HG02973 (cell line): Measurements from ENCODE around the gene CMIP.

Experiments
- ATAC-seq: cut with Tn5 transposase; IDR thresholded peaks from one replicate; pipeline ENCODE4 v1.9.1; 2021; ENCODE audit warnings: moderate library complexity; ENCODE audit not compliant: unreplicated experiment

Gene CMIP

DNA sequence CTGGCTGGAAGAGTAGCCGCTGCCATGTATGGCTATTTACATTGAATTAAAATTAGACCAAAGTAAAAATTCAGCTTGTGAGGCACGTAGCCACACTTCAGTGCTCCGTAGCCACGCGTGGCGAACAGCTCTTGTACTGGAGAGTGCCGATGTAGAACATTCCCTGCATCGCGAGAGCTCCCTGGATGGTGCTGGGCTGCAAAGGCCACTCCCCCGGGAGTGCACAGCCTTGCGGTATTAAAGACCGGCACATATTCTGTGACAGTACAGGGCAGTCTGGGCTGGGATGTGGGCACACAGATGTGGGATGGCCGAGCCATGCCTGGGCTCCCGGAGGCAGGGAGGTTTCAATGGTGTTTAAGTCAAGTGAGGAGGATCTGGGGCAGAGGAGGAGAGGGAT lies 102.2 kb downstream of the CMIP start:
- ATAC-seq, result no peak

DNA sequence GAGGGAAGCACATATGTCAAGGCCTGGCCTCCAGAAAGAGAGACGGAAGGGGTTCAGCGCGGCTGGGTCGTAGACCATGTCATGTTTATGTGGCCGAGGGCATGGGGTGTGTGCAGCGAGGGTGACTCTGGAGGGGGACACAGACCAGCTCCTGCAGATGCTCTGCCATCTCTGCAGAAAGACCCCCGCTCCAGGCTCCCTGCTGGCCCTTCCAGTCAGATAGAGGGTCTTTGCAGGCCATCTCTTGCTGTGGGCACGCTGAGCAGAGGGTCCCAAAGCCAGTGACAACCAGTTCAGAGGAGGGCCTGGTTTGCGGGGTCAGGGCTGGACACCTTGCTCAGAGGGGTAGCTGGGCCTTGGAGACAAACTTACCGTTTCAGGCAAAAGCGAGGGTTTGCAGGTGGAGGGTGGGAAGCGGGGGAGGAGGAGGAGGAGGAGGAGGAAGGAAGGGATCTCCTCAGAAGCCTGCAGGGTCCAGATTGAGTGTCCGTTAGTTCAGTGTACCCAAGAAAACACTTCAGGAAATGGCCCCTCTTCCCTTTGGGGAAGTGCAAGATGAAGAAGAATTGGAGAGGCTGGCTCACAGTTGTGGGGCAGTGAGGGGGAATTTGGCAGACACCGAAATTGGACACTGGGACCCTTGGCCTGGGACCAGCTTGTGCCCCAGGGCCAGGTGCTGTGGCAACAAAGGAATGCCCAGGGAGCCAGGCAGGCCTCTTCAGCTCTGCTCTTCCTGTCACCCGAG lies 102.8 kb downstream of the CMIP start:
- no peak for ATAC-seq

DNA sequence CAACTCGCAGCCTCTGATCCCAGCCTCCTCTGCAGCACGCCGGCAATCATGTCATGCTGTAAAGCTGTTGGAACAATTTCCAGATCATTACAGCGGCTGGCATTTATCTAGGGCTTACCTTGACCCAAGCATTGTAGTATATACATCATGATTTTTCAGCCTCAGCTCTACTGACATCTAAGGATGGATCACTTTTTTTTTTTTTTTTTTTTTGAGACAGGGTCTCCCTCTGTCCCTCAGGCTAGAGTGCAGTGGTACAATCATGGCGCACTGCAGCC lies 103.3 kb downstream of the CMIP start:
- no peak for ATAC-seq

DNA sequence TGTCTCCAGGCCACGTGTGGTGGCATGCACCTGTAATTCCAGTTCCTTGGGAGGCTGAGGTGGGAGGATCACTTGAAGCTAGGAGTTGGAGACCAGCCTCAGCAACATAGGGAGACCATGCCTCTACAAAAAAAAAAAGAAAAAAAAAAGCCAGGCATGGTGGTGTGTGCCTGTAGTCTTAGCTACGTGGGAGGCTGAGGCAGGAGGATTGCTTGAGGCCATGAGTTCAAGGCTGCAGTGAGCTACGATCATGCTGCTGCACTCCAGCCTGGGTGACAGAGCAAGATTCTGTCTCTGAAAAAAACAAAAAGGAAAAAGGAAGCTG lies 103.9 kb downstream of the CMIP start:
- no peak for ATAC-seq

DNA sequence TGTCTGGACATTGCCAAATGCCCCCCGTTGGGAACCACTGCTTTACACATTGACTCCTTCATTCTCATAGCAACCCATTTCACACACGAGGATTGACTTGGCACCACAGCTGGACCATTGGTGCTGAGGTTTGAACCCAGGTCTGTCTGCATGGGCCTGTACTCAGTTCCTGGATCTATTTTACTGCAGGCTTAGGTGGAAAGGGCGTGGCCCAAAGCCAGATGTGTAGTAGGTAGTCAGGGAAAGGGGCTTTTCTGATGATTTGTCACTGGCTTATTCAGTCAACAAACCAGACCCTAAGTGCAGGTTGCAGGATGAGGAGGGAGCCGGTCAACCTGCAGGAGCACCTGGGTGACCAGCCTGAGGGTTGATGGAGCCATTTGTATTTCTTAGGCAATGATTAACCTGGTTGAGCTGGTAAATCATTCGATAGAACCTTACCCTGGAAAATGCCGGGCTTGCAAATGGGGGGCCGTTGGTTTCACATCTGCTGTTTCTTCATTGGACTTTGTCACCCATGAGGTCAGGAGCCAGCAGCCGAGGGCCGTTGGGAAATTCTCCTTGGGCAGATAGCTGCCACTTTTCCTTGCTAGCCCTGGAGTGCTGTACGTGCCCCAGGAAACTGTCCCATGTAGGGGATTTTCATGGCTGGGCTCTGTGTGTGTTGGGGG lies 104.4 kb downstream of the CMIP start:
- no peak for ATAC-seq

DNA sequence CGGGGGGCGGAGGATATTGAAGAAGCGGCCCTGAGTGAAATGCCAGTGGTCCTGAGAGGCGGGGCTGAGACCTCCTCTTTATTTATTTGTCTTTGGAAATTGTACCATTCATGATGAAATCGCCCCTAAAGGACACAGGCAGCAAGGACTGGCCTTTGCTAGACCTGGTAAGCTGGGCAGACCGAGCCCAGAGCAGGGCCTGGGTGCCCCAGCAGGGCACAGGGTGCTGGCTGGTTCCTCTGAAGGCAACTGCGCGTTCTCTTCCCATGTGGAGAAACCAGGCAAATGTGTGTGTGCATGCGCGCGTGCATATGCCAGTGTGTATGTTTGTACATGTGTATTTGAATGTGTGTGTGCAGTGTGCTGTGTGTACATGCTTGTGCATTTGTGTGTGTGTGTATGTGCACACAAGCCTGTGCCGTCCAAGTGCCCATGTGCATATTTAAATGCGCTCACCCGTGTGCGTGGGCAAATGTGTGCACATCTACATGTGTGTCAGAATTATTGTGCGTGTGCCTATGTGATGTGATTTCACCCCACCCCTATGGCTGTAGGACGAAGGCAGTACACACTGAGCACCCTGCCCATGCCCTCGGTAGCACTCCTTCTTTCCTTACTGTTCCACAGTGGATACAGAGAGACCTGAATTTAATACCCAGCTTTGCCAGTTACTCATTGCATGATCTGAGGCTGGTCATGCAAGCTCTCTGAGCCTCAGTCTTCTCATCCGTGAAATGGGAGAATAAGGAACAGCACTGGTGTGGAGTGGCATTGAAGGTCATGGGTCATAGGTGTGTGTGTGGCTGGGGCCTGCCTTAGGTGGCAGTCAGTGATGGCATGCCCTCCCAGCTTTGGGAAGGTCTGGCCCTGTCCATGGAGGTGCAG lies 105.2 kb downstream of the CMIP start:
- ATAC-seq, result no peak

DNA sequence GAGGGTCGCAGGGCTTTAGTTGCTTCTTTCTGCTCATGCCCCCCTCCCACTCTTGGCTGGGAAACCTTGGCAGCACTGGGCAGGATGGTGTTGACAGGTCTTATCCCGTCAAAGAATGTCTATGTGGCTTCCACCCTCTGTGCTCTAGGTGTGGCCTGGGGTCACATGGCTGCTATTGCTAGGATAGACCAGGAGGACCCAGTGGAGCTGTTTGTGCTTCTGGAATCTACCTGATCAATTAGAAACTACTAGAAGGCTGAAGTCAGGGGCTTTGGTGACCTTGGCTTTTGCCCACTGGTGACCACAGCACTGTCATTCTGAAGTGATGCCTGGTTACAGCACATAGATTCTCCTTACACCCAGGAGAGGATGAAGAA lies 105.8 kb downstream of the CMIP start:
- ATAC-seq, result no peak

DNA sequence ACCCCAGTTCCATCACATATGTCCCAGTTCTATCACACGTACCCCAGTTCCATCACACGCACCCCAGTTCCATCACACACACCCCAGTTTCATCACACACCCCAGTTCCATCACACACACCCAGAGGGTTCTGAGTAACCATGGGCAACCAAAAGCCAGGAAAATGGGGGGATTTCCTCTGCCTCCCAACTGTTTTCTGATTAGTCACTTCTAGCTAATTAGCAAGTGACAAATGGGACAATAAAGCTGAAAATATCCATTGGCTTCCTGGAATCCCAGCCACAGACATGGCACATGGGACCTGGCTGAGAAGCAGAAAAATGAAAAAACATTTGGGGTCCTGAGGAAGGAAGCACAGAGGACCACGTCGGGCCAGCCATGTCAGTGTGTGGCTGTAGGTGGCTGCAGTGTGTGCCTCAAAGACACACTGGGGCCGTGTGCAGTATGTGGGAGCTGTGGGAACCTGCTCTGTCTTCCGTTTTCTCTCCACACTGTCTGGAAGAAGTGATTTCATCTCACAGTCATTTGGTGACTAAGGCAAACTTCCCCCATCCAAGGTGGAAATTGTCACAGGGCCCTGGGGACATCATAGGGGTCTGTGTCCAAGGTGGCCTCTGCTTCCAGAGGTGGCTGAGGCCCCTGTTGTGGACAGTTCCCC lies 106.7 kb downstream of the CMIP start:
- ATAC-seq, result no peak

DNA sequence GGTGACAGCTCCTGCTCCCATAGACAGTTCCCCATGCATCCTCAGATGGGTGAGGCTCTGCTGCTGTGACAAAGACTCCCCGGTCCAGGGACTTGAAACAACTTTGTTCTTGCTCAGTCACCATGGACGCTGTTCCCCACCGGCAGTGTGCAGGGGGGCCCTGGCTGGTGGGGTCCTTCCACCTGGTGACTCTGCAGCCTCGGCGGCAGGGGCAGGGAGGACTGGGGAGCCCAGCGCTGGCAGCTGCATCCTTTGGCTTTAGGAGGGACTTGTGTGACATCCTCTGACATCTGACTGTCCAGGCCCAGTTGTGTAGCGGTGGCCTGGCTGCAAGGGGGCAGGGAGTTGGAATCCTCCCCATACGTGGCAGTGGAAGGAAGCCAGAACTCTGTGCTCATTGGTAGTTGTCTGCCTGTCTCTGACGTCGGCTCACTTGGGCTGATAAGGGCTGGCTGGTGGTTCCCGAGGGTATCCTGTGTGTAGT lies 107.3 kb downstream of the CMIP start:
- no peak for ATAC-seq

DNA sequence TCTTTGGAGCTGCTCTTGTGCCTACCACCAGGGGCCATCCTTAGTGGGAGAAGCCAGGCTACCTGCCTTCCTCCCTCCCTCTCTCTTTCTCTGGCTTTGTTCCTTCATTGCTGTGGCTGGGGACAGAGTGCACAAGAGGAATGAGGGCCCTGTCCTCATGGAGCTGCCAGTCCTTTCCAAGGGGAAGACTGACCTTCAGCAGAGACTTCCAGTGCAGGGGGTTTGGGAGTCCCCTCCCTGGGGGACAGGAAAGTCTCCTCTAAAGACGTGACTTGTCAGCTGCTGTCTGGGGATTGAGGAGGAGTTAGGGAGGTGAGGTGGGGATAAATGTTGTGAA lies 108.1 kb downstream of the CMIP start:
- no peak for ATAC-seq

DNA sequence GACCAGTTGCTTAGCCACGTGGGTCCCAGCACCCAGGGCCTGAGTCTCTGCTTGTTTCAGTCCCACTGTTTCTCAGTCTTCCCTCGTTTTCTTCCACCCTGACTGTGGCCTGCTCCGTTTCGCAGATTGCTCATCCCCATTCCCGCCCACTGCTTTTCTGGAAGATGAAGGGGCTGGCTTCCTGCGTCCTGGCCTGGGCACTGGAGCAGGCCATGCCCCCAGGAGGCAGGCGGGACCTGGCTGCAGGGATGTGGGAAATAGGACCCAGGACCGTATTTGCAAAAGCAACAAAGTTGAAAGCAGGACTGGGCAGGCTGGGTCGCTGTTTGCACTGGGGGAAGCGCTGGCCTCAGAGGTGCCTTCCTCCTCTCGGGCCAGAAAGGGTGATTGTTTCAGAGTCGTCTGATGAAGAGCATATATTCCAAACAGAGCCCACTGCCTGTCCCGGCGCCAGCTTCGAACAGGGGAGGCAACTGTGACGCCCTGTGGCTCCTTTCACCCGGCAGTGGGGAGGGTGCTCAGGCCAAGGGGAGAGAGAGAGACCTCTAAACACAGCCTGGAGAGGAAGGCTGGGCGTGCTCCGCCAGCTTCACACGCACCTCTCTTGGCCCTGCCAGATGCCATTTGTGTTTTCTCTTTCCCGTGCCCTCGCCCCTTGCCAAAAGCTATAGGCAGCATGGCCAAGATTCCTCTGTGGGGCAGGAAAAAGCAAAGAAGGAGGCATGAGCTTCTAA lies 108.6 kb downstream of the CMIP start:
- no peak for ATAC-seq

DNA sequence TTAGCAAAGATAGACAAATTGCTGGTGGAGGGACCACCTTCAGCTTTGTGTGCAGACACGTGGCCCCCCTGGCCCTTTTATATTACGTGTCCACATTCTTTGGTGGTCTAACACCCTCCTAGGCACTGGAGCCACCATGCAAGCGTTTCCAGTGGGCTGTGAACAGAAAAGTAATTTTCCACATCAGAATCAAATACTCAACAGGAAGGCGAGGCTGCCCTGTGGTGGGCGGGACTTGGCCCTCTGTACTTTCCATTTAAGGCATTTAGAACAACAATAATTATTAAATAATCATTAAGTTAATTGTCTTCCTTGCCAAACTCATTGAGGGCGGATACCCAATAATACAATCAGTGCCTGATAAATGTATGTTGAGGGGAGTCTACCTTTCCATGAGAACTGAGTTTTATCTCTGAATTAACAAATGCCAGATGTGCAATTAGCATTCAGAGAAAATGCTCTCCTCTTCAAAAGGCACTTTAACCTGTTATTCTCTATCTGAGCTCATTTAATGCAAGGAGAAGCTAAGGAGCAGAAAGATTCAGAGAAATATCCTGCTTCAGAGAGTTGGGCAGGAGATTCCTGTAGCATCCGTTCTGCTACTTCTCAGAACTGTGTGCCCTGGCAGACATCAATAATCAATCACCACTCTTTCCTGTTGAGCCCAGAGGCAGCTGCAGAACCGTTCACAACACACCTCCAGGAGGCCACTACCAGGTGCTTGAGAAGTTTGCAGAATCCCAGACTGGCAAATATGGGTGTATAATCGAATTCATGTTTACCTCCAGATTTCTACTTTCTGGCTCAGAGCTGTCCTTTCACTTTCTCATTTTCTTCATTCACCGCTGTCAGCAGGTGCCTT lies 109.4 kb downstream of the CMIP start:
- ATAC-seq, result no peak

DNA sequence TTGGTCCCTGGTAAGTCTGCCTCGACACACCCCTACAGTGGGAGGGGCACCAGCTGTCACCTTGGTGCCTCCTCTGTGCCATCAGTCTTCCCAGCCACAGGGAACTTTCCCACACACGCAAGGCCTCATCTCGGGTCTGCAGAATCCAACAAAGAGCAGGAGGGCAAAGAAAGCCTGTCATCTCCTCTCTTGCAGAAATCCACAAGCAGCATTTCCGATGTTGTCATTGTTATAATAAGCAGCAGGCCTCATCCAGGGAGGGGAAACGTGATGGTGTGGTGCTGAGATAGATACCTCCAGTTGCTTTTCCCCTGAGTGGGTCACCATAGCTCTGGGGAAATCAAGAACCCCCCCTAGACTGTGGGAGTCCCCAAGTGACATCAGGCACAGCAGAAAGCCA lies 110.4 kb downstream of the CMIP start:
- no peak for ATAC-seq

DNA sequence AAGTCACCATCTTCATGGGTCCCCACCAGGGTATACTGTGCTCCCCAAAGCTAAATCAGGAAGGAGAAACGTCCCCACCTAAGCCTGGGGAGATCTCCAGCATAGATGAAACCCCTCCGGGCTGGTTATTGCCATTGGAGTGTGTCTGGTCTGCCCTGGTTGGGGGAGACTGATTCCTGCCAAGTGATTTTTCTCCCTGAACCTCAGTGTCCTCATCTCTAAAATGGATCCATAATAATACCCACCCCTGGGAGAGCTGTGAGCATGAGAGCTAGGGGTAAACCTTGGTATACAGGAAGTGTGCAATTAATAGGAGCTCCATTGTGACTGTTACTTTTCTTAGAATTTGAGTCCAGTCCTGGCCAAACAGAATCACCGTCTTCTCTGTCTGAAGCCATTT lies 111.1 kb downstream of the CMIP start:
- ATAC-seq, result no peak

DNA sequence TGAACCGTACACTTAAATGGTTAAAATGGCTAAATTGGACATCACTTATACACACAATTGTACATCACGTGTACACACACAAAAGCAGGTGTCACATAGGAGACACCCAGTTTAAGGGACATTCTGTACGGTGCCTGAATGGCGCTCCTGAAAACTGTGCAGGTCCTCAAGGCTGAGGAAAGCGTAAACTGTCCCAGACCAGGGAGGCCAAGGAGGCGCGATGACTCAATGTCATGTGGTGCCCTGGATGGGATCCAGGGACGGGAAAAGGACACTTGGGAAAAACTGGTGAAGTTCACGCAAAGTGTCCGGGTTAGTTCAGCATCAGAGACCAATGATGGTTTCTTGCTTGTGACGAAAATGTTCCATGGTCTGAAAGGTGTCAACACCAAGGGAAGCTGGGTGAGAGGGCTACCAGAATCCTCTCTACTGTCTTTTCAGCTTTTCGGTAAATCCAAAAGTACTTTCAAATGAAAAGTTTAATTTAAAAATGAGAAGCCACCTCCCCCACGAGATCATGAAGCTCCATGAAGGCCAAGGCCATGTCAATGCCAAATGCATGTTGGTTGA lies 112.2 kb downstream of the CMIP start:
- no peak for ATAC-seq

DNA sequence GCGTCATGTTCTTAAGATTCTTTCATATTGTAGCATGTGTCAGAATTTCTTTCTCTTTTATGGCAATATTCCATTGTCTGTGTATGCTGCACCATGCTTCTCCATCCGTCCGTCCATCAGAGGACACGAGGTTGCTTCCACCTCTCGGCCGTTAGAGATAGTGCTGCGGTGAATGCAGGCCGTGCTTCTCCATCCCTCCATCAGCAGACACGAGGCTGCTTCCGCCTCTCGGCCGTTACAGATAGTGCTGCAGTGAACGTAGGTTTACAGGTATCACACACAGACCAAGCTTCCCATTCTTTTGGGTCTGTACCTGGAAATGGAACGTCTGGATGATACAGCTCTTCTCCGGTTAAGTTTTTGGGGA lies 113.5 kb downstream of the CMIP start:
- ATAC-seq, result no peak

DNA sequence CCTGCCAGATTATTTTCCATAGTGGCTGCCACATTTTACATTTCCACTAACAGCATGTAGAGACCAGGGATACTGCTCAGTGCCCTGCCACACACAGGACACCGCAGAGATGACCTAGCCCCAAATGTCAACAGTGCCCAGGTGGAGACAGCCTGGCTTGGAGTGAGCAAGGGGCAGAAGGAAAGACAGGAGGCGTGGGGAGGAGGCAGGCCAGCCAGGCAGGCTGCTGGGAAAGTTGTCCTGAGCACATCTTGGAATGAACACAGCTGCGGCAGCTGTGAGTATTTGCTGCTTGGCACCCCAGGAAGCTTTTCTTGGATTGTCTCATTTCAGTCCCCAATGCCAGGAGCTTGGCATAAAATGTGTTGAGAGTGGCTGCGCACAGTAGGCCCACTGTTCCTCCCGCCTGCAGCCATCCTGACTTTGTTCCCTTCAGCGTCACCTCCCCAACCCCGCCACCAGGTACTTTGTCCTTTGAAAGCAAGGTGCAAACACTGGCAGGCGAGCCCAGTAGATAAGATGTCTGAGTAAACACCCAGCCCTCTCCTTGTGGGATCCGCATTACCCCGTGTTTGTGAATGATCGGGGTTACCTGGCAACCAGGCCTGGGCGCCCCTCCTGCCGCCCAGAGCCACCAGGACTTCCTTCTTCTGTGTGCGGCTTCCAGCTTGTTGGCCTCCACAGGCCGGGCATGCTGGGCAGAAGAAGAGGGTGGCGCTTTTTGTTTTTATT lies 114.0 kb downstream of the CMIP start:
- no peak for ATAC-seq

DNA sequence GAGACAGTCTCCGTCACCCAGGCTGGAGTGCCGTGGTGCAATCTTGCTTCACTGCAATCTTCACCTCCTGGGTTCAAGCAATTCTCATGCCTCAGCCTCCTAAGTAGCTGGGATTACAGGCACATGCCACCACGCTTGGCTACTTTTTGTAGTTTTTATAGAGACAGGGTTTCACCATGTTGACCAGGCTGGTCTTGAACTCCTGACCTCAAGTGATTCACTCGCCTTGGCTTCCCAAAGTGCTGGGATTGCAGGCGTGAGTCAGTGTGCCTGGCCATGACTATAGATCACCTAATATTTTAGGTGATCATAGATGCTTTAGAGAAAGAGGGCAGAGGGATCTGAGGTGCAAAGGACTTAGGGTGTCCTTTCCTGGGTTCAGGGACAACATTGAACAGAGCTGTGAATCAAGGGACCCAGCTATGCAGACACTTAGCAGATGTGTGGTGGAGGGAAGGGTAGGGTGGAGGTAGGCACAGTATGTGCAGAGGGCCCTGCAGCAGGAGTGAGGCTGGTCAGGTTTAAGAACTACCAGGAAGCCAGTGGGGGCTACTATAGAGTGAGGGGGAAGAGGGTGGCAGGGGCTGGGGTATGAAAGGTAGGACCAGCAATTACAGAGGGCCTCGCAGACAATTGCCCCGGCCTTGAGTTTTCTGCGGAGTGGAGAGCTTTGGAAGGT lies 116.5 kb downstream of the CMIP start:
- no peak for ATAC-seq
